ENCODE measurements around the gene MFF. TPM values are rescaled to one million over a fixed set of nuclear protein-coding genes. Genes with fewer than 3 reads are reported as not detected.

MFF gene
- total RNA-seq: 35.4 and 45.5 TPM in 2 replicates

- DNase-seq (ENCODE audit: low read depth in 2 of 2): peak; percentile 86 to 92
Observed at GRCh38 chr2:227324995-227325838, at the start of gene MFF. MFF (plus strand) TSS chr2:227325251; CDS start chr2:227330666, 5,415 bp downstream.

- peak in 1 of 2 donors; percentile 1 for DNase-seq (ENCODE audit: low read depth in 2 of 2)
Observed at GRCh38 chr2:227280895-227281294, 44.2 kb upstream of the MFF start.

- no peak for DNase-seq (ENCODE audit: low read depth in 2 of 2)
Observed at GRCh38 chr2:227285741-227286236, 39.3 kb upstream of the MFF start.

GRCh38 chr2:227287771-227288170, 37.3 kb upstream of the MFF start:
- DNase-seq (ENCODE audit: low read depth in 2 of 2): no peak

- no peak for DNase-seq (ENCODE audit: low read depth in 2 of 2)
Observed at GRCh38 chr2:227292314-227292713, 32.7 kb upstream of the MFF start.

- no peak for DNase-seq (ENCODE audit: low read depth in 2 of 2)
Observed at GRCh38 chr2:227293531-227293930, 31.5 kb upstream of the MFF start.

- DNase-seq (ENCODE audit: low read depth in 2 of 2): no peak
Observed at GRCh38 chr2:227295806-227296205, 29.2 kb upstream of the MFF start.

GRCh38 chr2:227296671-227297405, 28.2 kb upstream of the MFF start:
- no peak for DNase-seq (ENCODE audit: low read depth in 2 of 2)

- DNase-seq (ENCODE audit: low read depth in 2 of 2): no peak
Observed at GRCh38 chr2:227301523-227301922, 23.5 kb upstream of the MFF start.

- peak in 1 of 2 donors; percentile 2 for DNase-seq (ENCODE audit: low read depth in 2 of 2)
Observed at GRCh38 chr2:227308784-227309183, 16.3 kb upstream of the MFF start.

GRCh38 chr2:227310756-227311110, 14.3 kb upstream of the MFF start:
- no peak for DNase-seq (ENCODE audit: low read depth in 2 of 2)

GRCh38 chr2:227311861-227312506, 13.1 kb upstream of the MFF start:
- no peak for DNase-seq (ENCODE audit: low read depth in 2 of 2)

GRCh38 chr2:227312579-227312978, 12.5 kb upstream of the MFF start:
- no peak for DNase-seq (ENCODE audit: low read depth in 2 of 2)

GRCh38 chr2:227313310-227313709, 11.7 kb upstream of the MFF start:
- DNase-seq (ENCODE audit: low read depth in 2 of 2): no peak

- DNase-seq (ENCODE audit: low read depth in 2 of 2): no peak
Observed at GRCh38 chr2:227317834-227318233, 7.2 kb upstream of the MFF start.

- no peak for DNase-seq (ENCODE audit: low read depth in 2 of 2)
Observed at GRCh38 chr2:227320305-227321094, 4.6 kb upstream of the MFF start.

GRCh38 chr2:227322530-227323205, 2.4 kb upstream of the MFF start:
- DNase-seq (ENCODE audit: low read depth in 2 of 2): no peak

GRCh38 chr2:227323818-227324217, 1.2 kb upstream of the MFF start:
- DNase-seq (ENCODE audit: low read depth in 2 of 2): no peak

GRCh38 chr2:227324642-227324994, 433 bp upstream of the MFF start:
- DNase-seq (ENCODE audit: low read depth in 2 of 2): peak in 1 of 2 donors; percentile 1

GRCh38 chr2:227325839-227326195, 766 bp downstream of the MFF start:
- DNase-seq (ENCODE audit: low read depth in 2 of 2): peak in 1 of 2 donors; percentile 33

GRCh38 chr2:227326783-227327182, 1.7 kb downstream of the MFF start:
- DNase-seq (ENCODE audit: low read depth in 2 of 2): no peak

All from dermis microvascular lymphatic vessel endothelial cell (primary cell).